Measurements from ENCODE around the gene PTGES. TPM values are rescaled to one million over a fixed set of nuclear protein-coding genes. Genes with fewer than 3 reads are reported as not detected.

PTGES gene
- polyA plus RNA-seq, 1 of the 3 experiments (the other 2 are of a cell fraction), result 5.2 TPM

DNA sequence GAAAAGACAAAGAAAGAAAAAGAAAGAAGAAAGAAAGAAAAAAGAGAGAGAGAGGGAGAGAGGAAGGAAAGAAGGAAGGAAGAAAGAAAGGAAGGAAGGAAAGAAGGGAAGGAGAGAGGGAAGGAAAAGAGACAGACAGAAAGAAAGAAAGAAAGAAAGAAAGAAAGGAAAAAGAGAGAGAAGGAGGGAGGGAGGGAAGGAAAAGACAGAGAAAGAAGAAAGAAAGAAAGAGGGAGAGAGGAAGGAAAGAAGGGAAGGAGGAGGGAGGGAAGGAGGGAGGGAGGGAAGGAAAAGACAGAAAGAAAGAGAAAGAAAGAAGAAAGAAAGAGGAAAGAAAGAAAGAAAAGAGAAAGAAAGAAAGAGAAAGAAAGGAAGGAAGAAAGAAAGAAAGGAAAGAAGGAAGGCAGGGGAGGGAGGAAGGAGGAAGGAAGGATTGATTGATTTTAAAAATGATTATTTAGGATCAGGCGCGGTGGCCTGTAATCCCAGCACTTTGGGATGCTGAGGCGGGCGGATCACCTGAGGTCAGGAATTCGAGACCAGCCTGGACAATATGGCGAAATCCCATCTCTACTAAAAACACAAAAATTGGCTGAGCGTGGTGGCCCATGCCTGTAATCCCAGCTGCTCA, 26.8 kb upstream of the PTGES start:
- no peaks in the 10 kb centered on the region for H3K9me2 ChIP-seq
- no peaks in the 10 kb centered on the region for H3F3A ChIP-seq (replicated peaks; ENCODE audit: insufficient read depth)
- no peak overlapping the region for H3K9ac ChIP-seq
- no peaks in the 10 kb centered on the region for H4K20me1 ChIP-seq (ENCODE audit: insufficient read depth)
- H3K4me1 ChIP-seq (ENCODE audit: control insufficient read depth in 1 of 2, insufficient read depth in 2 of 2, low read depth in 1 of 2, low read length in 1 of 2), result peaks cover 4 to 6% of the 10 kb centered on the region in 2 experiments; a peak in 1 of 4 replicates
- 93% methylated on average over 7 of the region's 7 CpGs for WGBS (ENCODE audit: low lambda C conversion rate)
- H3K9me3 ChIP-seq, result no peaks in the 10 kb centered on the region
- H3K27ac ChIP-seq (ENCODE audit: low read depth in 2 of 2, low read length in 1 of 2), result no peak overlapping the region
- H3K4me2 ChIP-seq, result no peak overlapping the region
- CTCF ChIA-PET, result interaction anchor here (8.7 to 19.6 kb wide), 3 partner anchors 40 to 137 kb away, joined by 81 to 356 read pairs (median 88); partner anchors contain the start of gene ASB6
- no peaks in the 10 kb centered on the region for H3K79me2 ChIP-seq (ENCODE audit: insufficient read depth)
- no peak for TF ChIP-seq SIN3A (IDR thresholded peaks at IDR 0.05; ENCODE audit: borderline replicate concordance, low read depth, low read length)
- TF ChIP-seq RXRA (IDR thresholded peaks at IDR 0.05; ENCODE audit: borderline replicate concordance, low read depth), result no peak
- TF ChIP-seq MXI1 (IDR thresholded peaks at IDR 0.05; ENCODE audit: low read depth, low read length), result no peak
- no peak for TF ChIP-seq POLR2AphosphoS5 (IDR thresholded peaks at IDR 0.05; ENCODE audit: low read depth, low read length)
- TF ChIP-seq JUND (IDR thresholded peaks at IDR 0.05), result no peak
- no peak for TF ChIP-seq CHD2 (IDR thresholded peaks at IDR 0.05; ENCODE audit: low read length, partially characterized antibody)
- TF ChIP-seq, protein P1, sequence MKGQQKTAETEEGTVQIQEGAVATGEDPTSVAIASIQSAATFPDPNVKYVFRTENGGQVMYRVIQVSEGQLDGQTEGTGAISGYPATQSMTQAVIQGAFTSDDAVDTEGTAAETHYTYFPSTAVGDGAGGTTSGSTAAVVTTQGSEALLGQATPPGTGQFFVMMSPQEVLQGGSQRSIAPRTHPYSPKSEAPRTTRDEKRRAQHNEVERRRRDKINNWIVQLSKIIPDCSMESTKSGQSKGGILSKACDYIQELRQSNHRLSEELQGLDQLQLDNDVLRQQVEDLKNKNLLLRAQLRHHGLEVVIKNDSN (IDR thresholded peaks at IDR 0.05; ENCODE audit: borderline replicate concordance, low read depth), result no peak
- TF ChIP-seq EZH2phosphoT487 (IDR thresholded peaks at IDR 0.05; ENCODE audit: borderline replicate concordance, low read depth), result no peak
- no peak for TF ChIP-seq RFX5 (IDR thresholded peaks at IDR 0.05; ENCODE audit: low read length)
- TF ChIP-seq SMC3 (IDR thresholded peaks at IDR 0.05; ENCODE audit: low read depth, low read length), result no peak
- TF ChIP-seq, protein P2, sequence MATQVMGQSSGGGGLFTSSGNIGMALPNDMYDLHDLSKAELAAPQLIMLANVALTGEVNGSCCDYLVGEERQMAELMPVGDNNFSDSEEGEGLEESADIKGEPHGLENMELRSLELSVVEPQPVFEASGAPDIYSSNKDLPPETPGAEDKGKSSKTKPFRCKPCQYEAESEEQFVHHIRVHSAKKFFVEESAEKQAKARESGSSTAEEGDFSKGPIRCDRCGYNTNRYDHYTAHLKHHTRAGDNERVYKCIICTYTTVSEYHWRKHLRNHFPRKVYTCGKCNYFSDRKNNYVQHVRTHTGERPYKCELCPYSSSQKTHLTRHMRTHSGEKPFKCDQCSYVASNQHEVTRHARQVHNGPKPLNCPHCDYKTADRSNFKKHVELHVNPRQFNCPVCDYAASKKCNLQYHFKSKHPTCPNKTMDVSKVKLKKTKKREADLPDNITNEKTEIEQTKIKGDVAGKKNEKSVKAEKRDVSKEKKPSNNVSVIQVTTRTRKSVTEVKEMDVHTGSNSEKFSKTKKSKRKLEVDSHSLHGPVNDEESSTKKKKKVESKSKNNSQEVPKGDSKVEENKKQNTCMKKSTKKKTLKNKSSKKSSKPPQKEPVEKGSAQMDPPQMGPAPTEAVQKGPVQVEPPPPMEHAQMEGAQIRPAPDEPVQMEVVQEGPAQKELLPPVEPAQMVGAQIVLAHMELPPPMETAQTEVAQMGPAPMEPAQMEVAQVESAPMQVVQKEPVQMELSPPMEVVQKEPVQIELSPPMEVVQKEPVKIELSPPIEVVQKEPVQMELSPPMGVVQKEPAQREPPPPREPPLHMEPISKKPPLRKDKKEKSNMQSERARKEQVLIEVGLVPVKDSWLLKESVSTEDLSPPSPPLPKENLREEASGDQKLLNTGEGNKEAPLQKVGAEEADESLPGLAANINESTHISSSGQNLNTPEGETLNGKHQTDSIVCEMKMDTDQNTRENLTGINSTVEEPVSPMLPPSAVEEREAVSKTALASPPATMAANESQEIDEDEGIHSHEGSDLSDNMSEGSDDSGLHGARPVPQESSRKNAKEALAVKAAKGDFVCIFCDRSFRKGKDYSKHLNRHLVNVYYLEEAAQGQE (IDR thresholded peaks at IDR 0.05; ENCODE audit: low read depth, low read length), result no peak
- no peak for TF ChIP-seq TAF1 (IDR thresholded peaks at IDR 0.05; ENCODE audit: borderline replicate concordance, low read depth, low read length)
- no peak for TF ChIP-seq RCOR1 (IDR thresholded peaks at IDR 0.05; ENCODE audit: low read length)
- TF ChIP-seq, protein P3, sequence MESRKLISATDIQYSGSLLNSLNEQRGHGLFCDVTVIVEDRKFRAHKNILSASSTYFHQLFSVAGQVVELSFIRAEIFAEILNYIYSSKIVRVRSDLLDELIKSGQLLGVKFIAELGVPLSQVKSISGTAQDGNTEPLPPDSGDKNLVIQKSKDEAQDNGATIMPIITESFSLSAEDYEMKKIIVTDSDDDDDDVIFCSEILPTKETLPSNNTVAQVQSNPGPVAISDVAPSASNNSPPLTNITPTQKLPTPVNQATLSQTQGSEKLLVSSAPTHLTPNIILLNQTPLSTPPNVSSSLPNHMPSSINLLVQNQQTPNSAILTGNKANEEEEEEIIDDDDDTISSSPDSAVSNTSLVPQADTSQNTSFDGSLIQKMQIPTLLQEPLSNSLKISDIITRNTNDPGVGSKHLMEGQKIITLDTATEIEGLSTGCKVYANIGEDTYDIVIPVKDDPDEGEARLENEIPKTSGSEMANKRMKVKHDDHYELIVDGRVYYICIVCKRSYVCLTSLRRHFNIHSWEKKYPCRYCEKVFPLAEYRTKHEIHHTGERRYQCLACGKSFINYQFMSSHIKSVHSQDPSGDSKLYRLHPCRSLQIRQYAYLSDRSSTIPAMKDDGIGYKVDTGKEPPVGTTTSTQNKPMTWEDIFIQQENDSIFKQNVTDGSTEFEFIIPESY (IDR thresholded peaks at IDR 0.05; ENCODE audit: borderline replicate concordance, low read depth), result no peak
- no peak overlapping the region for H2AFZ ChIP-seq (ENCODE audit: low read depth)
- POLR2A ChIA-PET, result no interaction called here
- no peak for DNase-seq
- no peak overlapping the region for H3K4me3 ChIP-seq (ENCODE audit: low read depth in 2 of 2, low read length in 1 of 2)
- H3K27me3 ChIP-seq (ENCODE audit: insufficient read depth), result no peaks in the 10 kb centered on the region
- no peaks in the 10 kb centered on the region for H3K36me3 ChIP-seq (replicated peaks in 1 of 2; ENCODE audit: control insufficient read depth in 1 of 2, insufficient read depth in 2 of 2, low read length in 1 of 2)

All from SK-N-SH (cell line).